HL-60/S4 (cell line): ENCODE data around the gene CCDC107.
"Not testable (repeated sequence)": the region's sequence is repeated elsewhere in the genome, so short reads cannot be mapped to it uniquely, and the experiment has no call there.

ENCODE experiments used
- in situ Hi-C: fragments of 300-500 bp; cut with MboI; formaldehyde crosslinking; loops from 2 replicates; pipeline ENCODE4 v1.14.3; 2022; ENCODE audit warnings: low sequenced_read_pairs

Gene CCDC107

GRCh38 chr9:35636135-35636876 lies 21.8 kb upstream of the CCDC107 start:
- in situ Hi-C loops: no loop called here

GRCh38 chr9:35636877-35637246 lies 21.2 kb upstream of the CCDC107 start:
- in situ Hi-C loops: not testable (repeated sequence)

- in situ Hi-C loops: not testable (repeated sequence)
Measured at GRCh38 chr9:35637427-35637955, 20.6 kb upstream of the CCDC107 start.

- in situ Hi-C loops: not testable (repeated sequence)
Measured at GRCh38 chr9:35638751-35639150, 19.3 kb upstream of the CCDC107 start.

- in situ Hi-C loops: not testable (repeated sequence)
Measured at GRCh38 chr9:35639225-35639624, 18.9 kb upstream of the CCDC107 start.

- in situ Hi-C loops: no loop called here
Measured at GRCh38 chr9:35639631-35640030, 18.5 kb upstream of the CCDC107 start.

- in situ Hi-C loops: not testable (repeated sequence)
Measured at GRCh38 chr9:35640431-35640830, 17.7 kb upstream of the CCDC107 start.

GRCh38 chr9:35641478-35641877 lies 16.6 kb upstream of the CCDC107 start:
- in situ Hi-C loops: not testable (repeated sequence)

- in situ Hi-C loops: no loop called here
Measured at GRCh38 chr9:35643046-35643445, 15.0 kb upstream of the CCDC107 start.

GRCh38 chr9:35645736-35646135 lies 12.4 kb upstream of the CCDC107 start:
- in situ Hi-C loops: not testable (repeated sequence)

GRCh38 chr9:35646153-35646532 lies 11.9 kb upstream of the CCDC107 start:
- in situ Hi-C loops: no loop called here

- in situ Hi-C loops: no loop called here
Measured at GRCh38 chr9:35646533-35647265, 11.4 kb upstream of the CCDC107 start.

GRCh38 chr9:35649431-35650340 lies 8.4 kb upstream of the CCDC107 start:
- in situ Hi-C loops: no loop called here

GRCh38 chr9:35650341-35651158 lies 7.5 kb upstream of the CCDC107 start, which contains the start of gene SIT1:
SIT1 (minus strand) TSS chr9:35650931; CDS start chr9:35650853, 78 bp downstream.
- in situ Hi-C loops: no loop called here

- in situ Hi-C loops: no loop called here
Measured at GRCh38 chr9:35651956-35652828, 5.9 kb upstream of the CCDC107 start.

GRCh38 chr9:35652829-35653209 lies 5.3 kb upstream of the CCDC107 start:
- in situ Hi-C loops: no loop called here

- in situ Hi-C loops: no loop called here
Measured at GRCh38 chr9:35653611-35654010, 4.5 kb upstream of the CCDC107 start.

- in situ Hi-C loops: loop anchor here (5.0 kb wide), 1 partner anchor 71 kb away; no protein-coding TSS in a partner anchor
Measured at GRCh38 chr9:35656348-35656747, 1.7 kb upstream of the CCDC107 start.
